SK-N-MC (cell line): Measurements from ENCODE around the gene ARSG.
"Not testable (repeated sequence)": the region's sequence is repeated elsewhere in the genome, so short reads cannot be mapped to it uniquely, and the experiment has no call there.

Source experiments
- EZH2 ChIP-seq: fragments of 200-600 bp; sonication (generic); IDR thresholded peaks from one replicate; pipeline ENCODE4 v1.6.1; 2017; ENCODE audit warnings: antibody characterized with exemption
- FOXP2 ChIP-seq: optimal IDR thresholded peaks from 2 replicates; pipeline ENCODE3; 2011; ENCODE audit warnings: mild to moderate bottlenecking, moderate library complexity; ENCODE audit not compliant: insufficient read depth; ENCODE audit errors: extremely low read length, control extremely low read depth
- POLR2AphosphoS5 ChIP-seq: IDR thresholded peaks from 2 replicates; pipeline ENCODE4 v1.6.1; 2012; ENCODE audit warnings: mild to moderate bottlenecking, low read depth, low read length, borderline replicate concordance

DNA sequence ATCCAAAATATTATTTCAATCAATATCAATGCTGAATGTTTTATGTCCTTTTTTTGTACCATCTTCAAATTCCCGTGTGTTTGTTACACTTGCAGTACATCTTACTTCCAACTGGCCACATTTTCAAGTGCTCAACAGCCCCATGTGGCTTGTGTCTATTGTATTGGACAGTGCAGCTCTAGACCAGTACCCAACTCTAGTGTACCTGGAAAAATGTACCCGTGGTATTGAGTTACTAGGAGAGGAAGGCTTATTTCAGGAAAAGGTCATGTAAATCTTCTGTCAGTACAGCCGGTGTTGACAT, 31.7 kb upstream of the ARSG start:
- TF ChIP-seq POLR2AphosphoS5, FOXP2, EZH2: not testable (repeated sequence)
